Esophagus squamous epithelium (tissue), 4 donors: ENCODE results near the gene AQP1.

Source experiments
- CTCF ChIP-seq, 6 experiments: fragments of 450-650 bp in 4 of 6; fragments of 200-600 bp in 2 of 6; sonication (generic) in 2 of 6; IDR thresholded peaks; one replicate each; pipeline ENCODE4 v1.5.1; 2016 to 2019; ENCODE audit warnings: antibody characterized with exemption in 6 of 6, mild to moderate bottlenecking in 4 of 6, moderate library complexity in 4 of 6
- POLR2A ChIP-seq, 4 donors: fragments of 450-650 bp; IDR thresholded peaks; one replicate each; pipeline ENCODE4 v1.6.1; 2017; ENCODE audit warnings: antibody characterized with exemption in 4 of 4, mild to moderate bottlenecking in 4 of 4, moderate library complexity in 3 of 4

GRCh38 chr7:30918676-30919075 lies 7.0 kb downstream of the AQP1 start:
- TF ChIP-seq CTCF (IDR thresholded peaks at IDR 0.05), result no peak
- no peak for TF ChIP-seq POLR2A (IDR thresholded peaks at IDR 0.05)
